Uterus (tissue), 4 donors: ENCODE data around the gene TAPBP. TPM values are rescaled to one million over a fixed set of nuclear protein-coding genes. Genes with fewer than 3 reads are reported as not detected.
A peak's percentile ranks its signal among the peaks of the same experiment; 100 is the strongest.
"Not testable (repeated sequence)": the region's sequence is repeated elsewhere in the genome, so short reads cannot be mapped to it uniquely, and the experiment has no call there.

Experiments
- DNase-seq, 2 donors: peaks; one replicate each; pipeline ENCODE4 v3.0.0-alpha.2; 2019 to 2020
- H3K27ac ChIP-seq, 2 donors: fragments of 200-600 bp; sonication (generic); 1 replicate in 1 of 2; 2 replicates in 1 of 2; pipeline ENCODE4 v1.5.1; 2016 to 2018
- H3K27me3 ChIP-seq, 2 donors: fragments of 200-600 bp; sonication (generic); one replicate each; pipeline ENCODE4 v1.5.1; 2018 to 2019; ENCODE audit warnings: control low read depth in 1 of 2
- H3K36me3 ChIP-seq, 2 donors: fragments of 200-600 bp; sonication (generic); one replicate each; pipeline ENCODE4 v1.5.1; 2019; ENCODE audit warnings: control low read depth in 1 of 2
- H3K4me1 ChIP-seq, 2 donors: fragments of 200-600 bp; sonication (generic); one replicate each; pipeline ENCODE4 v1.5.1; 2018 to 2019; ENCODE audit warnings: control low read depth in 1 of 2
- H3K4me3 ChIP-seq, 2 donors: fragments of 200-600 bp; sonication (generic); 1 replicate in 1 of 2; 2 replicates in 1 of 2; pipeline ENCODE4 v1.5.1; 2018 to 2019; ENCODE audit warnings: mild to moderate bottlenecking in 1 of 2
- H3K9me3 ChIP-seq, 2 donors: fragments of 200-600 bp; sonication (generic); one replicate each; pipeline ENCODE4 v1.5.1; 2019; ENCODE audit warnings: control low read depth in 1 of 2
- CTCF ChIP-seq, 4 experiments: fragments of 200-600 bp in 2 of 4; fragments of 450-650 bp in 2 of 4; sonication (generic) in 2 of 4; IDR thresholded peaks; one replicate each; pipeline ENCODE4 v1.5.1; 2016 to 2019; ENCODE audit warnings: antibody characterized with exemption in 4 of 4, mild to moderate bottlenecking in 2 of 4, moderate library complexity in 1 of 4
- POLR2A ChIP-seq, 2 donors: fragments of 450-650 bp; IDR thresholded peaks; one replicate each; pipeline ENCODE4 v1.6.1; 2016; ENCODE audit warnings: antibody characterized with exemption in 2 of 2, mild to moderate bottlenecking in 1 of 2, moderate library complexity in 1 of 2
- intact Hi-C: fragments of 100-400 bp; cut with DNase I; formaldehyde crosslinking; loops from one replicate; pipeline ENCODE4 v1.15.1; 2023; ENCODE audit warnings: low total_unique reads
- total RNA-seq, 4 donors: library from RNA; depleted of rRNA in 3 of 4; stranded (reverse); fragments of >200 nt in 3 of 4; gene quantifications; one replicate each; pipeline versions ENCODE4 v1.1.0 to v1.2.4, GENCODE V29; 2014 to 2023
- donor health status: DM: yes; HTN: yes; CAD: no.

TAPBP gene
- total RNA-seq: 10 to 100 TPM; 17.6 to 83.9 (median 41.4) TPM

- peak; percentile 62 to 63 for DNase-seq
- H3K27me3 ChIP-seq: no peaks in the 10 kb centered on the region
- no peaks in the 10 kb centered on the region for H3K36me3 ChIP-seq
- peak within 1 kb of the TSS; percentile 77 to 90 for H3K4me3 ChIP-seq
- intact Hi-C loops: no loop called here
- no peaks in the 10 kb centered on the region for H3K9me3 ChIP-seq
- H3K4me1 ChIP-seq: peaks cover 0 to 5% of the 10 kb centered on the region in 2 donors
- TF ChIP-seq POLR2A (IDR thresholded peaks at IDR 0.05): peak; percentile 40
- TF ChIP-seq CTCF (IDR thresholded peaks at IDR 0.05): no peak
- H3K27ac ChIP-seq: peak within 1 kb of the TSS; percentile 96 to 98
Measured at GRCh38 chr6:33313709-33314514, at the start of gene TAPBP. Gene TAPBP, minus strand, starts transcription at chr6:33314078. Its CDS starts 37 bp downstream, at chr6:33314041.

- H3K4me3 ChIP-seq, H3K9me3 ChIP-seq, H3K27ac ChIP-seq, intact Hi-C loops, H3K27me3 ChIP-seq, DNase-seq, H3K4me1 ChIP-seq, H3K36me3 ChIP-seq: not testable (repeated sequence)
Measured at GRCh38 chr6:33363486-33363885, 49.6 kb upstream of the TAPBP start.

GRCh38 chr6:33359331-33359730, 45.5 kb upstream of the TAPBP start:
- intact Hi-C loops: no loop called here
- no peak for DNase-seq
- no peaks in the 10 kb centered on the region for H3K9me3 ChIP-seq
- no peaks in the 10 kb centered on the region for H3K27me3 ChIP-seq
- H3K27ac ChIP-seq: no peak overlapping the region
- no peaks in the 10 kb centered on the region for H3K4me1 ChIP-seq
- no peak overlapping the region for H3K4me3 ChIP-seq
- TF ChIP-seq POLR2A (IDR thresholded peaks at IDR 0.05): no peak
- no peaks in the 10 kb centered on the region for H3K36me3 ChIP-seq

GRCh38 chr6:33357160-33357871, 43.4 kb upstream of the TAPBP start:
- H3K4me1 ChIP-seq, H3K27ac ChIP-seq: not testable (repeated sequence)

GRCh38 chr6:33356295-33356694, 42.4 kb upstream of the TAPBP start:
- no peak for DNase-seq
- Histone ChIP-seq H3K4me3 (no peak overlapping the region), H3K36me3 (no peaks in the 10 kb centered on the region), H3K9me3 (no peaks in the 10 kb centered on the region), H3K4me1 (no peaks in the 10 kb centered on the region), H3K27me3 (no peaks in the 10 kb centered on the region), H3K27ac (no peak overlapping the region)
- intact Hi-C loops: no loop called here
- TF ChIP-seq POLR2A (IDR thresholded peaks at IDR 0.05) (no peak), CTCF (IDR thresholded peaks at IDR 0.05) (no peak)

More at GRCh38 chr6:33357160-33357871, 43.4 kb upstream of the TAPBP start:
- H3K9me3 ChIP-seq, H3K36me3 ChIP-seq, H3K27me3 ChIP-seq, intact Hi-C loops, DNase-seq, H3K4me3 ChIP-seq: not testable (repeated sequence)

GRCh38 chr6:33355860-33356259, 42.0 kb upstream of the TAPBP start:
- H3K36me3 ChIP-seq, H3K27ac ChIP-seq, H3K9me3 ChIP-seq, DNase-seq, H3K27me3 ChIP-seq, H3K4me3 ChIP-seq, H3K4me1 ChIP-seq, intact Hi-C loops: not testable (repeated sequence)

- Histone ChIP-seq H3K4me1 (no peaks in the 10 kb centered on the region), H3K36me3 (no peaks in the 10 kb centered on the region), H3K4me3 (no peak overlapping the region), H3K9me3 (no peaks in the 10 kb centered on the region), H3K27me3 (no peaks in the 10 kb centered on the region), H3K27ac (no peak overlapping the region)
- TF ChIP-seq CTCF (IDR thresholded peaks at IDR 0.05) (no peak), POLR2A (IDR thresholded peaks at IDR 0.05) (no peak)
- intact Hi-C loops: no loop called here
- no peak for DNase-seq
Measured at GRCh38 chr6:33347816-33348215, 33.9 kb upstream of the TAPBP start.

- DNase-seq, H3K4me1 ChIP-seq, H3K9me3 ChIP-seq, intact Hi-C loops, H3K27me3 ChIP-seq, H3K36me3 ChIP-seq, H3K27ac ChIP-seq, H3K4me3 ChIP-seq: not testable (repeated sequence)
Measured at GRCh38 chr6:33346972-33347371, 33.1 kb upstream of the TAPBP start.
